Endodermal cell (in vitro differentiated cells): Measurements from ENCODE around the gene PCDHAC1. TPM values are rescaled to one million over a fixed set of nuclear protein-coding genes. Genes with fewer than 3 reads are reported as not detected.
A peak's percentile ranks its signal among the peaks of the same experiment; 100 is the strongest.

Experiments
- DNase-seq: peaks from one replicate; pipeline ENCODE4 v3.0.0-alpha.2; 2017
- H3K27ac ChIP-seq: 2 replicates; pipeline ENCODE4 v1.5.1; 2013; ENCODE audit warnings: mild to moderate bottlenecking, low read depth, low read length, moderate library complexity
- H3K27me3 ChIP-seq: 2 replicates; pipeline ENCODE4 v1.6.1; 2013; ENCODE audit warnings: mild to moderate bottlenecking, low read length, moderate library complexity; ENCODE audit not compliant: insufficient read depth, control insufficient read depth, poor library complexity, severe bottlenecking
- H3K36me3 ChIP-seq: 2 replicates; pipeline ENCODE4 v1.7.0; 2013; ENCODE audit warnings: mild to moderate bottlenecking, low read length, moderate library complexity; ENCODE audit not compliant: control insufficient read depth, insufficient read depth
- H3K4me1 ChIP-seq: one replicate; pipeline ENCODE4 v1.7.0; 2013; ENCODE audit warnings: low read length; ENCODE audit not compliant: control insufficient read depth, insufficient read depth
- H3K4me3 ChIP-seq: 2 replicates; pipeline ENCODE4 v1.5.1; 2013; ENCODE audit warnings: mild to moderate bottlenecking, low read length, moderate library complexity
- H3K9ac ChIP-seq: 2 replicates; pipeline ENCODE4 v1.6.1; 2013; ENCODE audit warnings: mild to moderate bottlenecking, low read length, moderate library complexity; ENCODE audit not compliant: poor library complexity, severe bottlenecking; ENCODE audit errors: extremely low read depth
- H3K9me3 ChIP-seq: 2 replicates; pipeline ENCODE4 v1.6.1; 2013; ENCODE audit warnings: mild to moderate bottlenecking, low read length, moderate library complexity; ENCODE audit not compliant: control insufficient read depth
- H3K27ac Mint-ChIP-seq: 2 replicates; pipeline ENCODE4 v1.8.0; 2020; ENCODE audit warnings: mixed read lengths
- H3K27me3 Mint-ChIP-seq: 2 replicates; pipeline ENCODE4 v1.8.0; 2021; ENCODE audit warnings: mild to moderate bottlenecking, mixed read lengths; ENCODE audit not compliant: insufficient read depth
- H3K36me3 Mint-ChIP-seq: 2 replicates; pipeline ENCODE4 v1.8.0; 2020; ENCODE audit warnings: low read depth, mixed read lengths
- H3K4me1 Mint-ChIP-seq: 2 replicates; pipeline ENCODE4 v1.8.0; 2020; ENCODE audit warnings: mixed read lengths
- H3K4me3 Mint-ChIP-seq: 2 replicates; pipeline ENCODE4 v1.8.0; 2020; ENCODE audit warnings: mild to moderate bottlenecking, moderate library complexity, mixed read lengths
- H3K9me3 Mint-ChIP-seq: 2 replicates; pipeline ENCODE4 v1.8.0; 2020; ENCODE audit warnings: mild to moderate bottlenecking, mixed read lengths
- CTCF ChIP-seq: fragments of 200-600 bp; sonication (generic); conservative IDR thresholded peaks from 2 replicates; pipeline ENCODE4 v1.5.0; 2021; ENCODE audit warnings: antibody characterized with exemption, mild to moderate bottlenecking
- WGBS, 2 experiments: methylation state at CpG; one replicate each; pipeline versions ENCODE4 v1.1.5 to v1.1.7; 2013; ENCODE audit warnings: missing lambda C conversion rate in 2 of 2, mixed read lengths in 1 of 2; ENCODE audit not compliant: insufficient coverage in 1 of 2, insufficient read length in 1 of 2; 5-methylcytosine and 5-hydroxymethylcytosine counted together
- total RNA-seq, 2 donors: library from RNA; stranded (reverse); fragmentation: NEBNext Ultra II Directional in 1 of 2; extraction: Animal tissue kit (Norgen Biotek cat#: 25700) in 1 of 2; gene quantifications; 2 replicates in 1 of 2; 3 replicates in 1 of 2; pipeline ENCODE4 v1.2.1, GENCODE V29; 2021

PCDHAC1 gene
- total RNA-seq, 2 donors from 2014 or later = 3.2 to 6.1 TPM

DNA sequence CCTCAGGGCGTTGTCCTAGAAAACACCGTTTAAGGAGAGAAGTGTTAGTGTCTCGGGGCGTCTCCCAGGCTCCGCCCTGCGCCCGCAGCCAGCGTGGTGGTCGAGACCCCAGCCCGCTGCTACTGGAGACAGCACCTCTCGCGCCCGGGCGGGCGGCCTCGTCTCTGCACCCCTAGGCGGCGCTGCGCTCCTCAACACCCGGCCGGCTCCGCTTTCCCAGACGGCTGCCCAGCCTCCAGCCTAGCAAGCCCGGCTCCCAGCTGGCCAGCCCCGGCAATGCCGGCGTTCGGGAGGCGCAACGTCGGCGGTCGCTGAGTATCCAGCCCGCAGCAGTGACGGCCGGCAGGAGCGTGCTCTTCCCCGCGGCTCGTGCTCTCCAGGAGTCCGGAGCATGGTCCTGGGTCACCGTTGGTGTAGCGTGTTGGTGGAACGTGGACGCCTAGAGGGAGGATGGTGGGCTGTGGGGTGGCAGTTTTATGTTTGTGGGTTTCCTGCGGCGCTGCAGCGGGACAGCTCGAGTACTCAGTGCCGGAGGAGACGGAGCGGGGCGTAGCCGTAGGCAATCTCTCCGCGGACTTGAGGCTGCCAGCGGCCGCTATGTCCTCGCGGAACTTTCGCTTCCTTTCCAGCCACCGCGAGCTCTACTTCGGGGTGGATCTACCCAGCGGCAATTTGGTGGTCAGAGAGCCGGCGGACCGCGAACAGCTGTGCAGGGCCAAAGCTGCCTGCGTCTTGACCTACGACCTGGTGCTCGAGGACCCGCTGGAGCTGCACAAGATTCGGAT is 536 bp downstream of the PCDHAC1 start:
- Histone ChIP-seq H3K9ac (peak overlapping the region; percentile 11), H3K9me3 (no peaks in the 10 kb centered on the region), H3K4me1 (no peaks in the 10 kb centered on the region), H3K4me3 (peak overlapping the region; percentile 87), H3K36me3 (no peaks in the 10 kb centered on the region), H3K27me3 (peaks cover 29% of the 10 kb centered on the region), H3K27ac (no peak overlapping the region)
- peaks cover 38% of the 10 kb centered on the region for H3K27me3 Mint-ChIP-seq
- H3K36me3 Mint-ChIP-seq = no peaks in the 10 kb centered on the region
- 3 to 20% methylated on average over 23 to 74 of the region's 74 CpGs for WGBS, 2 experiments
- no peaks in the 10 kb centered on the region for H3K9me3 Mint-ChIP-seq
- H3K27ac Mint-ChIP-seq = peak overlapping the region; percentile 4
- peak; percentile 98 for TF ChIP-seq CTCF
- H3K4me1 Mint-ChIP-seq = peaks cover 20% of the 10 kb centered on the region
- DNase-seq = peak; percentile 99
- peak overlapping the region; percentile 70 for H3K4me3 Mint-ChIP-seq

DNA sequence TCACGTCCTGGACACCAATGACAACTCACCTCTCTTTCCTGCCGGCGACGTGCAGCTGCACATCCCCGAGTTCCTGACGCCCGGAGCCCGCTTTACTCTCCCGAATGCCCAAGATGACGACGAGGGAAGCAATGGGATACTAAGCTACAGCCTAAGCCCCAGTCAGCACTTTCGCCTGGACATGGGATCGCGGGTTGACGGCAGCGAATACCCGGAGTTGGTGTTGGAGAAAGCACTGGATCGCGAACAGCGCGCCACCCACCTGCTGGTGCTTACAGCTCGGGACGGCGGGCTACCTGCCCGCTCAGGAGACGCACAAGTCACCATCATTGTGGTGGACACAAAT is 1.1 kb downstream of the PCDHAC1 start:
- H3K27me3 Mint-ChIP-seq = peaks cover 38% of the 10 kb centered on the region
- peak overlapping the region; percentile 70 for H3K4me3 Mint-ChIP-seq
- peak overlapping the region; percentile 87 for H3K4me3 ChIP-seq
- H3K27ac ChIP-seq = no peak overlapping the region
- peaks cover 20% of the 10 kb centered on the region for H3K4me1 Mint-ChIP-seq
- no peaks in the 10 kb centered on the region for H3K9me3 Mint-ChIP-seq
- no peaks in the 10 kb centered on the region for H3K36me3 Mint-ChIP-seq
- peak; percentile 84 for DNase-seq
- peaks cover 29% of the 10 kb centered on the region for H3K27me3 ChIP-seq
- H3K9ac ChIP-seq = peak overlapping the region; percentile 11
- no peak for TF ChIP-seq CTCF
- no peaks in the 10 kb centered on the region for H3K9me3 ChIP-seq
- H3K27ac Mint-ChIP-seq = peak overlapping the region; percentile 4
- H3K4me1 ChIP-seq = no peaks in the 10 kb centered on the region
- WGBS, 2 experiments = 44 to 48% methylated on average over 26 of the region's 26 CpGs
- no peaks in the 10 kb centered on the region for H3K36me3 ChIP-seq

GRCh38 chr5:140934964-140935606 is 9.0 kb downstream of the PCDHAC1 start:
- WGBS, 2 experiments = 95 to 96% methylated on average over 4 of the region's 4 CpGs
- no peak for TF ChIP-seq CTCF
- no peak overlapping the region for H3K27ac Mint-ChIP-seq

More at GRCh38 chr5:140934964-140935606, 9.0 kb downstream of the PCDHAC1 start:
- Mint-ChIP-seq H3K9me3 (no peaks in the 10 kb centered on the region), H3K4me1 (no peaks in the 10 kb centered on the region), H3K36me3 (no peaks in the 10 kb centered on the region), H3K27me3 (no peaks in the 10 kb centered on the region), H3K4me3 (no peak overlapping the region)
- no peaks in the 10 kb centered on the region for H3K27me3 ChIP-seq
- no peaks in the 10 kb centered on the region for H3K4me1 ChIP-seq
- no peak for DNase-seq
- no peak overlapping the region for H3K9ac ChIP-seq
- no peaks in the 10 kb centered on the region for H3K36me3 ChIP-seq
- no peak overlapping the region for H3K27ac ChIP-seq
- H3K9me3 ChIP-seq = no peaks in the 10 kb centered on the region
- no peak overlapping the region for H3K4me3 ChIP-seq
